Activated CD4-positive, alpha-beta T cell treated with anti-CD3 and anti-CD28 coated beads, Interleukin-2, amount 50 U/mL, for 4 hours (primary cell): ENCODE data around the gene FAM200A.
"Not testable (repeated sequence)": the region's sequence is repeated elsewhere in the genome, so short reads cannot be mapped to it uniquely, and the experiment has no call there.

Source experiments
- DNase-seq, 2 experiments: peaks; one replicate each; pipeline ENCODE4 v3.0.0-alpha.2; 2020

Gene FAM200A

GRCh38 chr7:99558306-99559174, 6.6 kb upstream of the FAM200A start, which contains the start of gene ZNF655:
TSS of gene ZNF655 (plus strand) at chr7:99558642. CDS start at chr7:99560560, 1,918 bp downstream.
- DNase-seq, result peak; percentile 82 to 83

- DNase-seq, result no peak
Measured at GRCh38 chr7:99557940-99558305, 6.0 kb upstream of the FAM200A start.

- DNase-seq, result no peak
Measured at GRCh38 chr7:99557196-99557607, 5.3 kb upstream of the FAM200A start.

- DNase-seq, result no peak
Measured at GRCh38 chr7:99554939-99555338, 3.0 kb upstream of the FAM200A start.

GRCh38 chr7:99553039-99553438, 1.1 kb upstream of the FAM200A start:
- no peak for DNase-seq

GRCh38 chr7:99551334-99551733, 580 bp downstream of the FAM200A start:
- DNase-seq, result no peak

- DNase-seq, result not testable (repeated sequence)
Measured at GRCh38 chr7:99549545-99549944, 2.4 kb downstream of the FAM200A start.

- not testable (repeated sequence) for DNase-seq
Measured at GRCh38 chr7:99545308-99545707, 6.6 kb downstream of the FAM200A start.

- DNase-seq, result no peak
Measured at GRCh38 chr7:99543916-99544315, 8.0 kb downstream of the FAM200A start.

GRCh38 chr7:99543081-99543671, 8.7 kb downstream of the FAM200A start:
- no peak for DNase-seq

- no peak for DNase-seq
Measured at GRCh38 chr7:99541212-99541611, 10.7 kb downstream of the FAM200A start.

- no peak for DNase-seq
Measured at GRCh38 chr7:99540542-99540941, 11.4 kb downstream of the FAM200A start.

GRCh38 chr7:99539213-99539811, 12.6 kb downstream of the FAM200A start:
- DNase-seq, result no peak

- DNase-seq, result no peak
Measured at GRCh38 chr7:99535667-99536066, 16.2 kb downstream of the FAM200A start.

- DNase-seq, result no peak
Measured at GRCh38 chr7:99531354-99531765, 20.6 kb downstream of the FAM200A start.

- peak in 1 of 2 experiments; percentile 13 for DNase-seq
Measured at GRCh38 chr7:99525713-99526440, 26.0 kb downstream of the FAM200A start.

- DNase-seq, result no peak
Measured at GRCh38 chr7:99521399-99521798, 30.5 kb downstream of the FAM200A start.

GRCh38 chr7:99514050-99514449, 37.9 kb downstream of the FAM200A start:
- DNase-seq, result no peak

- no peak for DNase-seq
Measured at GRCh38 chr7:99505324-99505662, 46.6 kb downstream of the FAM200A start.

- DNase-seq, result peak; percentile 95 to 97
Measured at GRCh38 chr7:99504603-99505323, 47.2 kb downstream of the FAM200A start, which contains the start of gene ZKSCAN5. TSS of gene ZKSCAN5 (plus strand) at chr7:99504662. CDS start at chr7:99506045, 1,383 bp downstream.

- DNase-seq, result no peak
Measured at GRCh38 chr7:99504281-99504602, 47.7 kb downstream of the FAM200A start.

GRCh38 chr7:99501236-99501635, 50.7 kb downstream of the FAM200A start:
- DNase-seq, result not testable (repeated sequence)

- DNase-seq, result no peak
Measured at GRCh38 chr7:99500637-99501009, 51.3 kb downstream of the FAM200A start.
